HUES64 (cell line): ENCODE results near the gene GSG1L2.

Source experiments
- H3K27ac ChIP-seq: 2 replicates; pipeline ENCODE4 v1.7.0; 2013; ENCODE audit warnings: low read depth, low read length, inconsistent platforms
- H3K27me3 ChIP-seq: 2 replicates; pipeline ENCODE4 v1.6.1; 2013; ENCODE audit warnings: mild to moderate bottlenecking, low read length; ENCODE audit not compliant: insufficient read depth
- H3K36me3 ChIP-seq: 2 replicates; pipeline ENCODE4 v1.6.1; 2013; ENCODE audit warnings: mild to moderate bottlenecking, low read length; ENCODE audit not compliant: insufficient read depth
- H3K4me1 ChIP-seq: 2 replicates; pipeline ENCODE4 v1.6.1; 2013; ENCODE audit warnings: mild to moderate bottlenecking, low read length, moderate library complexity; ENCODE audit not compliant: insufficient read depth
- H3K4me3 ChIP-seq: 2 replicates; pipeline ENCODE4 v1.5.1; 2013; ENCODE audit warnings: mild to moderate bottlenecking, low read length, moderate library complexity
- H3K9ac ChIP-seq: 2 replicates; pipeline ENCODE4 v1.6.1; 2013; ENCODE audit warnings: mild to moderate bottlenecking, low read depth, low read length
- H3K9me3 ChIP-seq: 2 replicates; pipeline ENCODE4 v1.6.1; 2013; ENCODE audit warnings: low read depth, low read length; ENCODE audit not compliant: insufficient read depth
- WGBS: fragments of 150-250, 120-280 bp; methylation state at CpG from one replicate; pipeline ENCODE4 v1.1.7; 2013; ENCODE audit warnings: missing lambda C conversion rate; 5-methylcytosine and 5-hydroxymethylcytosine counted together

The GSG1L2 gene

DNA sequence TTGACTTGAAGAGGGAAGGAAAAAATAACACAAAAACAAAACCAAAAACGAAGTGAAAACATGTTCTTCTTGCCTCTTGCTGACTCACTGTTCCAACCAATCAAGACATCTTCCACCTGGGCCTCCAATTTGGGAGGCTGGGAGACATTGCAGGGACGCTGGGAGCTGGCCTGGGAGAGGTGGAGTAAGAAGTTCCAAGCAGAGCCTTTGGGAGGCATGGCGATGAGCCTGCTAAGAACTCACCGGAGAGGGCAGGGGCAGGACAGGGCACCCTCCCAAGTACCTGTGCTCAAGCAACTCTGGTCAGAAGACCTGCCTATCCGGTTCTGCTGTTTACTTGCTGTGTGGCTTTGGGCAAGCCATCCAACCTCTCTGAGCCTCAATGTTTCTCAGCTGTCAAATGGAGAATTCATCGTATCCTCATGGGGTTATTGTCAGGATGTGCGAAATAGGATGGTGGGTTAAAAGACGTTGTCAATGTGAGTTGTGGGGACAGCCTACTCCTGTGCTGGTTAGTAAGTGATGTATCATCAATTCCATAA lies 3.0 kb upstream of the GSG1L2 start:
- Histone ChIP-seq H3K4me1 (no peaks in the 10 kb centered on the region), H3K4me3 (no peak overlapping the region), H3K27me3 (no peaks in the 10 kb centered on the region), H3K27ac (no peak overlapping the region), H3K36me3 (no peaks in the 10 kb centered on the region), H3K9ac (no peak overlapping the region), H3K9me3 (no peaks in the 10 kb centered on the region)
- WGBS, result 89% methylated on average over 8 of the region's 8 CpGs

DNA sequence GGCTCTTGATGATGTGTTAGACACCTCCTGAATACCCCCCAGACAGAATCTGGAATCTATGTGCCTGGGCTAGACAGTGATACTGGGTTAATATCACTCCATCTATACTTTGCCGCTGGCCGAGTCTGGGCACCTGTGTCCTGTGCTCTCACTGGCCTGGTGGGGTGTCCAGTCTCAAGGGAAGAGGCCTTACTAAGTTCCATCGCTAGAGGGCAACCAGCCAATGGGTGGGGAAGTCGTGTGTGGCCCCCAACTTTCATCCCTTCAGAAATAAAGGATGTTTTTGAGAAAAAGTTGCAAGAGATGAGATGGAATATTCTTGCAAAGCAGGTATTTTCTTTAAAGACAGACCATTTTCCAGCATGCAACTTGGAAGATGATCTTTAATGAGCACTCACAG lies 2.2 kb upstream of the GSG1L2 start:
- Histone ChIP-seq H3K4me3 (no peak overlapping the region), H3K27ac (no peak overlapping the region), H3K27me3 (no peaks in the 10 kb centered on the region), H3K4me1 (no peaks in the 10 kb centered on the region), H3K36me3 (no peaks in the 10 kb centered on the region), H3K9ac (no peak overlapping the region), H3K9me3 (no peaks in the 10 kb centered on the region)
- 80% methylated on average over 4 of the region's 4 CpGs for WGBS

DNA sequence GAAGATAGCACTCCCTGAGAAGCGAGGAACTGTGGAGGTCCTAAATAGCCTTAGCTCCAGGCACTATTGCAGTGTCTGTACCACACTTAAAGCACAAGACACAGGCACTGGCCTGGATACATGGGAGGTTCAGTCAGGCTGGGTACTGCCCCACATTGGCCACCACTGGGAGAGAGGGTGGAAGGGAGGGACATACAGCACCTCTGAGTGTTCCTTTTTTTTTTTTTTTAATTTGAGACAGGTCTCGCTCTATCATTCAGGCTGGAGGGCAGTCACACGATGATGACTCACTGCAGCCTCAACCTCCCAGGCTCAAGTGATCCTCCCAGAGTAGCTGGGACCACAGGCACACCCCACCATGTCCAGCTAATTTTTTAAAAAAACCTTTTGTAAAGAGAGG lies 1.4 kb downstream of the GSG1L2 start:
- Histone ChIP-seq H3K9me3 (no peaks in the 10 kb centered on the region), H3K9ac (no peak overlapping the region), H3K36me3 (no peaks in the 10 kb centered on the region), H3K4me1 (no peaks in the 10 kb centered on the region), H3K27me3 (no peaks in the 10 kb centered on the region), H3K27ac (no peak overlapping the region), H3K4me3 (no peak overlapping the region)
- WGBS, result 56% methylated on average over 3 of the region's 3 CpGs

DNA sequence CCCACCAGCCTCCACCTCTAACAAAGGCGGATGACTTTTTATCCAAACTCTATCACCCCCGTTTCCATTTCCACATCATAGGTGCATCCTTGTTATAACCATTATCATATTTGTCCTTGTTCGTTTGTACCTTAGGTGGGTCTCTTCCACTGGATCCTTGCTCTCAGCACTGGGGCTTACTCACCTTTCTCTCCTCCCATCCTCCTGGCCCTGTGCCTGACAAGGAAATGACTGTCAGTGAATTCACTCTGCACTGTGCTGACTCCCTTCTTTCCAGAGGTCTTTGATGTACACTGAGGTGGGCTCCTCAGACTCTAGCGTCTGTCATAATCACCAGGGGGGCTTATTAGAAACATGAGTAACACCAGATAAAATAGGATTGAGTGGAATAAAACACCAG lies 3.1 kb downstream of the GSG1L2 start:
- Histone ChIP-seq H3K4me3 (no peak overlapping the region), H3K9me3 (no peaks in the 10 kb centered on the region), H3K36me3 (no peaks in the 10 kb centered on the region), H3K9ac (no peak overlapping the region), H3K27me3 (no peaks in the 10 kb centered on the region), H3K27ac (no peak overlapping the region), H3K4me1 (no peaks in the 10 kb centered on the region)
- 71% methylated on average over 4 of the region's 4 CpGs for WGBS

DNA sequence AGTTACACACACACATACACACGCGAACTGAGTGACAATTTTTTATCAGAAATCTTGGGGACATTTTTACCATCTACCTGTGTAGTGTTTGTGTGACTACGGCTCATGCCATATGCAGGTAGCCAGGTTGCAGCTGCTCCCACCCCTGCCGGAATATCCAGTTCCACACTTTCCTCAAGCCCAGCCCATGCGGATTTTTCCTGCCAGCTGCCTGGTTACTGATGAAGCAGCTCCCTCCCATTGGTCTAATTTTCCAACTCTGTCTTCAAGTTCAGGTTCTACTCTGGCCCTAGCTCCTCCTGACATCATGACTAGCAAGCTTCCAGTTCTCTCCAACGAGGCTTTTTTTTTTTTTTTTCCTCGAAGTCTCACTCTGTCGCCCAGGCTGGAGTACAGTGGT lies 4.8 kb downstream of the GSG1L2 start:
- Histone ChIP-seq H3K27ac (no peak overlapping the region), H3K4me1 (no peaks in the 10 kb centered on the region), H3K9me3 (no peaks in the 10 kb centered on the region), H3K27me3 (no peaks in the 10 kb centered on the region), H3K36me3 (no peaks in the 10 kb centered on the region), H3K9ac (no peak overlapping the region), H3K4me3 (no peak overlapping the region)
- WGBS, result 75% methylated on average over 8 of the region's 8 CpGs

DNA sequence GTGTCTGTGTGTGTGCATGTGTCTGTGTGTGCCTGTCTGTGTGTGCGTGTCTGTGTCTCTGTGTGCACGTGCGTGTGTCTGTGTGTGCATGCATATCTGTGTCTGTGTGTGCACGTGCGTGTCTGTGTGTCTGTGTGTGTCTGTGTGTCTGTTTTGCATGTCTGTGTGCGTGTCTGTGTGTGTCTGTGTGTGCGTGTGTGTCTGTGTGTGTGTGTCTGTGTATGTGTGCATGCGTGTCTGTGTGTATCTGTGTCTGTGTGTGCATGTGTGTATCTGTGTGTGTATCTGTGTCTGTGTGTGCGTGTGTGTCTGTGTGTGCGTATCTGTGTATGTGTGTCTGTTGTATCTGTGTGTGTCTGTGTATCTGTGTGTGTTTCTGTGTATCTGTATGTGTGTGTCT lies 5.4 kb downstream of the GSG1L2 start:
- H3K4me1 ChIP-seq, result no peaks in the 10 kb centered on the region
- H3K9ac ChIP-seq, result no peak overlapping the region
- H3K9me3 ChIP-seq, result no peaks in the 10 kb centered on the region
- no peaks in the 10 kb centered on the region for H3K27me3 ChIP-seq
- H3K4me3 ChIP-seq, result no peak overlapping the region
- no peak overlapping the region for H3K27ac ChIP-seq
- 48% methylated on average over 10 of the region's 10 CpGs for WGBS
- H3K36me3 ChIP-seq, result no peaks in the 10 kb centered on the region

DNA sequence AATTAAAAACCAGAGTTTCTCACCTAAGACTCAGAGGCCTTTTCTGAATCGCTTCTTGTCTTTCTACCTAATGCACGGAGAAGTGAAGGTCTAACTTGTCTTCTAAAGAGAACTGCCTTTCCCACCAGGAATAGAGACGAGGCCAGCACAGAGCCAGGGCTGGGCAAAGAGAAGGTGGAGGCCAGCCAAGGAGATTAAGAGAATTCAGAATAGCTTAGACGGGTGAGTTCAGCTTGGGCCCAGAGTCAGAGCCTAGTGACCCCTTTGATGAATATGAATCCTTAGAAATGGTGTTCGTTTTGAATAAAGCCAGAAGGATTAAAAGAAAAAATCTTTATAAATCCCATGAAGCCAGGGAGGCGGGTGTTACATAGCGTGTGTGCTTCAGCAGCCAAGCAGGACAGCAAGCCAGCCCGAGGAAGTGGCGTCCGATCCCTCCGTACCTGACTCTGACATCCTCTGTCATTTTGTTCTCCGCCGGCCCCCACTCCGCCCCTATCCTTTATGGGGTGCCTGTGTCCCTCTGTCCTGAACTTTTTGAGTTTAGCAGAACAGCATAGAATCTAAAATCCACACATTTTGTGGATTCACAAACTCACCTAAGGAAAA lies 7.4 kb downstream of the GSG1L2 start:
- no peak overlapping the region for H3K4me3 ChIP-seq
- H3K9me3 ChIP-seq, result no peaks in the 10 kb centered on the region
- H3K27me3 ChIP-seq, result no peaks in the 10 kb centered on the region
- H3K4me1 ChIP-seq, result no peaks in the 10 kb centered on the region
- no peaks in the 10 kb centered on the region for H3K36me3 ChIP-seq
- H3K9ac ChIP-seq, result no peak overlapping the region
- WGBS, result 84% methylated on average over 14 of the region's 14 CpGs
- no peak overlapping the region for H3K27ac ChIP-seq

DNA sequence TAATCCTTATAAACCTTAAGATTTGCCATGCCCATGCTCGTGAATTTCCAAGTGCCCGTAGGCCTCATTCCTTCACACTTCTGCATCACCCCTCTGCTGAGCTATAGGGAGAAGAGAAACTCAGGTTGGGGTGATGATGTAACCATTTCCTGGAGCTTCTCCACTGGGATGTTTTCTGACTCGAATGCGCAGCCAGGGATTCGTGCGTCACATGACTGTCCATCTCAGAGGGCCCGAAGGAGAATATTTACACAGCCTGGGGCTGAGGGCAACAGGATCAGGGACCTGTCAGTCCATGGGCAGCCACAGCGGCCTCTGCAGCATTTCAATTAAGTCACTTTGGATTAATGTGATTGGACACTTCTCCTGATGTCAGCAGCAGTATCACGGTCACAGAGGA lies 8.7 kb downstream of the GSG1L2 start:
- Histone ChIP-seq H3K9me3 (no peaks in the 10 kb centered on the region), H3K4me3 (no peak overlapping the region), H3K27me3 (no peaks in the 10 kb centered on the region), H3K36me3 (no peaks in the 10 kb centered on the region), H3K4me1 (no peaks in the 10 kb centered on the region), H3K27ac (no peak overlapping the region), H3K9ac (no peak overlapping the region)
- WGBS, result 96% methylated on average over 9 of the region's 9 CpGs

DNA sequence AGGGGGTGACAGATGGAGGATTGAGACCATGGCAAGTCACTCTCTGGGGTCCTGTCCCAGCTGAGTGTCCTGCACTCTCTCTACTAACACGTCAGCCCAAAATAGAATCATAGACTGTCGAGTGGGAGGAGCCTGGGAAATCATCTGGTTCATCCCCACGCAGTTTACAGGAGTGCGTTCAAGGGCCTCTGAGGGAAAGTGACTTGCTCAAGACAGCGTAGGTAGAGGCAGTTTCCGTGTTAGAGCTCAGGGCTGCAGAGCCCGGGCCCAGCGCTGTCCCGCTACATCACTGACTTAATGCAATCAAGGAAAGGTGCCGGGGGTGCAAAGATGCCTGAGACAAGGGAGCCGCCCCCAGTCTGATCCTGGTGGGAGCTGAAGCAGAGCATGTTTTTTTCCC lies 10.3 kb downstream of the GSG1L2 start:
- H3K4me1 ChIP-seq, result no peaks in the 10 kb centered on the region
- no peak overlapping the region for H3K4me3 ChIP-seq
- no peaks in the 10 kb centered on the region for H3K36me3 ChIP-seq
- no peaks in the 10 kb centered on the region for H3K9me3 ChIP-seq
- 84% methylated on average over 11 of the region's 11 CpGs for WGBS
- no peak overlapping the region for H3K9ac ChIP-seq
- no peak overlapping the region for H3K27ac ChIP-seq
- no peaks in the 10 kb centered on the region for H3K27me3 ChIP-seq

DNA sequence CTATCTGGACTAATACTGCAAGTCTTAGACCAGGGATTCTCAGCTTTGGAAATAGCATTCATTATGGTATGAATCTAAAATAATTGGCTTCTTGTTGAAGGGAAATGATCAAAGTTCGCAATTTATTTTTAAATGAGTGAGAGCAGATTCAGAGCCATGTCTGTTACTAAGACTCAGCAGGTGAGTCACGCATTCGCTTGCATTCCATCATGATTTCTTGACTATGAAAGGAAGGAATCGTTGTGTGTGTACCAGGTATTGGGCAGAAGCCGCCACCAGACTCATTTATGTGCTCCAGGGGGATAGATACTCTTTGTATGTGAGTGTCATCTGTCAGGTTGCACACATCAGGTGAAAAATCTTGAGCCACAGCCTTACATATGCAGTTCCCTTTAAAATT lies 10.8 kb downstream of the GSG1L2 start:
- Histone ChIP-seq H3K4me1 (no peaks in the 10 kb centered on the region), H3K27me3 (no peaks in the 10 kb centered on the region), H3K9ac (no peak overlapping the region), H3K9me3 (no peaks in the 10 kb centered on the region), H3K27ac (no peak overlapping the region), H3K36me3 (no peaks in the 10 kb centered on the region), H3K4me3 (no peak overlapping the region)
- 88% methylated on average over 5 of the region's 5 CpGs for WGBS

DNA sequence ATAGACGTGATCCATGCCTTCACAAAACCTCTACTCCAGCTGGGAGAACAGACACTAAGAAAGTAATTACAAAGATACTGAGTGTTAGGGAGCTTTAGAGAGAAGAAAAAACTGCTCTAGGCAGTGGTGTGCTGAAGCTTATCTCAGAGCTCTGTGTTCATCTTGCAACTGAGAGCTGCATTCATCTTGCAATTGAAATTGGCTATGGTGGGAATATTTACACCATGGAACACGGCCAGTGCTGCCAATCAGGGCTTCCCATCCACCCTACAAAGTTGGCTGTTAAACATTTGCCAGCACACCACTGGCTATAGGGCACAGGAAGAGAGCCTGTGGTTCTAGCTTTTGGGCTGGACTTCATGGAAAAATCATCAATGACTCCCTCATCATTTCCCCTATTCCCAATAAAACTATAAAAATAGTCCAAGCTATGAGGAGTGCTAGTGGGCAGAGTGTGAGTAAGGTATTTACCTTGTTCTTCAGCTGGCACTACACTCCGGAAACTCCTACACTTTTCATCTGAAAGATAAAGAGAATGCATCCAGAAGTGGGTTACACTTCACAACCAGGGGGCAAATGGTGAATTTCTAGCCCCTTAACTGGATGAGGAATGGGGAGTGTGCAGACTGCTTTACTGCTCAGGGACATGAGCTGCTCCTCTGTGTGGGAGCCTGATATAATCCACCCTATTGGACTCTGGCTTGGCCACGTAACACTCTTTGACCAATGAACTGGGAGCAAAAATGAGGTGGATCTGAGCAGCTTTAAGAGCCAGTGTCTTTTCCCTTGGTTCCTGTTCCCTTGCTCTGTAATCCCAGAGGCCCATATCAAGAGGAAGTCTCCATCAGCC lies 11.6 kb downstream of the GSG1L2 start:
- H3K27me3 ChIP-seq, result no peaks in the 10 kb centered on the region
- H3K9me3 ChIP-seq, result no peaks in the 10 kb centered on the region
- WGBS, result 81% methylated on average over 2 of the region's 4 CpGs
- no peaks in the 10 kb centered on the region for H3K4me1 ChIP-seq
- H3K27ac ChIP-seq, result no peak overlapping the region
- H3K36me3 ChIP-seq, result no peaks in the 10 kb centered on the region
- no peak overlapping the region for H3K9ac ChIP-seq
- H3K4me3 ChIP-seq, result no peak overlapping the region
